ENCODE measurements around the gene NAV2.

GRCh38 chr11:19693146-19693545, 19.5 kb upstream of the NAV2 start:
- TF ChIP-seq POLR2A (IDR thresholded peaks at IDR 0.05) (no peak), CTCF (IDR thresholded peaks at IDR 0.05) (no peak)

Data from testis (tissue), 2 donors.